ENCODE measurements around the gene ALX4.

DNA sequence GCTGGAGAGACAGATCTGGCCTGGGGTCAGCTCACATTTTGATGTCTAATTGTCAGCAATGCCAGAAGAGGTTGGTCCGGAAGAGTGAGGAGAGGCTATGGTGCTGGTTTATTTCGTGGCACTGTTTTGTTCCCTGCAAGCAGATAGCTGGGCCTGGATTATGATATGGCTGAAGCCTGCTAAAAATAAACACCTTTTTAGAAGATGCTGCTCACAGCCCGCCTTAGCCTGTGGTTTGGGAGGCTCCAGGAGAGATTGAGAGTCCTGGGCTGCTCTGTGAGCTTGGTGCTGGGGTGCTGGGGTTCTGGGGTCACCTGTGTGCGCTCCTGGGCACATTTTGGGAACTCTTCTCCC is 29.6 kb upstream of the ALX4 start:
- TF ChIP-seq, protein P1, sequence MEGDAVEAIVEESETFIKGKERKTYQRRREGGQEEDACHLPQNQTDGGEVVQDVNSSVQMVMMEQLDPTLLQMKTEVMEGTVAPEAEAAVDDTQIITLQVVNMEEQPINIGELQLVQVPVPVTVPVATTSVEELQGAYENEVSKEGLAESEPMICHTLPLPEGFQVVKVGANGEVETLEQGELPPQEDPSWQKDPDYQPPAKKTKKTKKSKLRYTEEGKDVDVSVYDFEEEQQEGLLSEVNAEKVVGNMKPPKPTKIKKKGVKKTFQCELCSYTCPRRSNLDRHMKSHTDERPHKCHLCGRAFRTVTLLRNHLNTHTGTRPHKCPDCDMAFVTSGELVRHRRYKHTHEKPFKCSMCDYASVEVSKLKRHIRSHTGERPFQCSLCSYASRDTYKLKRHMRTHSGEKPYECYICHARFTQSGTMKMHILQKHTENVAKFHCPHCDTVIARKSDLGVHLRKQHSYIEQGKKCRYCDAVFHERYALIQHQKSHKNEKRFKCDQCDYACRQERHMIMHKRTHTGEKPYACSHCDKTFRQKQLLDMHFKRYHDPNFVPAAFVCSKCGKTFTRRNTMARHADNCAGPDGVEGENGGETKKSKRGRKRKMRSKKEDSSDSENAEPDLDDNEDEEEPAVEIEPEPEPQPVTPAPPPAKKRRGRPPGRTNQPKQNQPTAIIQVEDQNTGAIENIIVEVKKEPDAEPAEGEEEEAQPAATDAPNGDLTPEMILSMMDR (IDR thresholded peaks at IDR 0.05) = no peak
- no peak for TF ChIP-seq POLR2A (IDR thresholded peaks at IDR 0.05)
- TF ChIP-seq POLR2AphosphoS5 (IDR thresholded peaks at IDR 0.05) = no peak
